ENCODE data around the gene PALLD. TPM values are rescaled to one million over a fixed set of nuclear protein-coding genes. Genes with fewer than 3 reads are reported as not detected.
A peak's percentile ranks its signal among the peaks of the same experiment; 100 is the strongest.

The PALLD gene
- total RNA-seq, 4 donors from 2014 or later, result 60.2 to 437 (median 118) TPM

GRCh38 chr4:168707205-168707604, 210.4 kb downstream of the PALLD start:
- TF ChIP-seq POLR2A (IDR thresholded peaks at IDR 0.05) (no peak), CTCF (IDR thresholded peaks at IDR 0.05) (no peak)
- Histone ChIP-seq H3K4me1 (peaks cover 0 to 23% (median 12%) of the 10 kb centered on the region in 3 donors), H3K27me3 (no peaks in the 10 kb centered on the region), H3K27ac (no peak overlapping the region), H3K4me3 (no peak overlapping the region), H3K36me3 (no peaks in the 10 kb centered on the region), H3K9me3 (no peaks in the 10 kb centered on the region)
- intact Hi-C loops (cut with DNase I), result no loop called here
- WGBS, 2 donors, result 73 to 89% methylated on average over 4 of the region's 4 CpGs
- DNase-seq, result no peak

DNA sequence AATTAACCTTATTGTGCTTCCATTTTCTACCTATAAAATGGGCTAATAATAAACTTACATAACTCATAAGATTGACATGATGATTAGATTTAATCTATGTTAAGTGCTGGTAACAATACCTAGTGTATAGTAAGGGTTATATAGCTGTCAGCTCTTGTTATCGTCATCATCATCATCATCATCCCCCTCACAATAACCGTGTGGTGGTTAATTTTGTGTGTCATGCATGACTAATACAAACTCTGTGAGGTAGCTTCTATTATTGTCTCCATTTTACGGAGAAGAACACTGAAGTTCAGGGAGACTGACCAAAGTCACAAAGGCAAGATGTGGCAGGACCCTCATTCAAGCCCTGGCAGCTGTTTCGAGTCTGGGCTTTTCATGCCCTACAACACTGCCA, 211.3 kb downstream of the PALLD start:
- DNase-seq, result no peak

GRCh38 chr4:168710353-168710946, 213.6 kb downstream of the PALLD start:
- no peaks in the 10 kb centered on the region for H3K27me3 ChIP-seq
- TF ChIP-seq CTCF (IDR thresholded peaks at IDR 0.05) (peak; percentile 19 to 58 (median 54)), POLR2A (IDR thresholded peaks at IDR 0.05) (no peak)
- peaks cover 0 to 23% (median 14%) of the 10 kb centered on the region in 3 donors for H3K4me1 ChIP-seq
- intact Hi-C loops (cut with DNase I), result loop anchor here (5.0 to 10.0 kb wide), 2 partner anchors 94 to 207 kb away; no protein-coding TSS in a partner anchor
- DNase-seq, result no peak
- 37 to 59% methylated on average over 3 of the region's 3 CpGs for WGBS, 2 donors
- no peaks in the 10 kb centered on the region for H3K9me3 ChIP-seq
- no peak overlapping the region for H3K4me3 ChIP-seq
- H3K36me3 ChIP-seq, result no peaks in the 10 kb centered on the region
- peak overlapping the region in 3 of 4 donors; percentile 9 to 71 (median 71) for H3K27ac ChIP-seq

More for the DNA sequence above, 211.3 kb downstream of the PALLD start:
- Histone ChIP-seq H3K27me3 (no peaks in the 10 kb centered on the region), H3K4me1 (peaks cover 0 to 23% (median 14%) of the 10 kb centered on the region in 3 donors), H3K9me3 (no peaks in the 10 kb centered on the region), H3K27ac (no peak overlapping the region), H3K4me3 (no peak overlapping the region), H3K36me3 (no peaks in the 10 kb centered on the region)
- no peak for TF ChIP-seq CTCF (IDR thresholded peaks at IDR 0.05)
- TF ChIP-seq POLR2A (IDR thresholded peaks at IDR 0.05), result no peak
- intact Hi-C loops (cut with DNase I), result no loop called here
- 52 to 58% methylated on average over 4 of the region's 4 CpGs for WGBS, 2 donors

DNA sequence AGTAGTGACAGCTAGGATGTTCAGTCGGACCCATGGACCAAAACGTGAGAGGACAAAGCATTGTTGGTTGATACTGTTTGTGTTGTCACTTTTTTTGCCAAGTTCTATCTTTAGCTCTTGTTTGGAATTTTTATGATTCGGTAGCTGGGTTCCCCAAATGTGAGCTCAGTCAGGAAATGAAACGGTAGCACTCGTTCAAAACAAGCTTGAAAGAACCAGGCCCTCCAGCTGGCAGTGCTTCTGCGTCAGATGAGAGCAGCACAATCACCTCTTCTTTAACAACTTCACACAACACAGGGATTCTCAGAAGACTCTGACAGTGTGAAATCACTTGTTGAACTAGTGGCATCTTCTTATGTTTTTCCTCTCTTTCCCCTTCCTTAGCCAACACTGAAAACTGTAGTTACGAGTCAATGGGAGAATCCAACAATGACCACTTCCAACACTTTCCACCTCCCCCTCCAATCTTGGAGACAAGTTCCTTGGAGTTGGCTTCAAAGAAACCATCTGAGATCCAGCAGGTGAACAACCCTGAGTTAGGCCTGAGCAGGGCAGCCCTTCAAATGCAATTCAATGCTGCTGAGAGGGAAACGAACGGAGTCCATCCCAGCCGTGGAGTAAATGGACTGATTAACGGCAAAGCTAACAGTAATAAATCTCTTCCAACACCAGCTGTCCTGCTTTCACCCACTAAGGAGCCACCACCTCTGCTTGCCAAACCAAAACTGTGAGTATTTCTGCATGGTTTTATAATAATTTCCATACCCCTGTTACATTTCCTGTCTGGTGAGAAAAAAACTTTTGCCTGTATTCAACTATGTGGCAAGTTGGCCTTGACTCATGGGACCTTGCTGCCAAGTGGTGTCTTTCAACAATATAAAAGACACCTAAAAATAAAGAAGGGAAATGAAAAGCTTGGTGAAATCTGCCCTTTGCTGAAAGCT, 214.6 kb downstream of the PALLD start:
- no peaks in the 10 kb centered on the region for H3K36me3 ChIP-seq
- H3K27me3 ChIP-seq, result no peaks in the 10 kb centered on the region
- intact Hi-C loops (cut with DNase I), result loop anchor here (5.0 to 10.0 kb wide), 2 partner anchors 93 to 206 kb away; no protein-coding TSS in a partner anchor
- no peak for DNase-seq
- WGBS, 2 donors, result 60% methylated on average over 10 of the region's 11 CpGs
- H3K4me3 ChIP-seq, result no peak overlapping the region
- TF ChIP-seq CTCF (IDR thresholded peaks at IDR 0.05) (no peak), POLR2A (IDR thresholded peaks at IDR 0.05) (no peak)
- H3K4me1 ChIP-seq, result peaks cover 0 to 31% (median 18%) of the 10 kb centered on the region in 3 donors
- peak overlapping the region; percentile 36 to 77 (median 71) for H3K27ac ChIP-seq
- H3K9me3 ChIP-seq, result no peaks in the 10 kb centered on the region

Data from esophagus squamous epithelium (tissue), 5 donors.